Gastrocnemius medialis (tissue), 4 donors: Measurements from ENCODE around the gene NCAPG2. TPM values are rescaled to one million over a fixed set of nuclear protein-coding genes. Genes with fewer than 3 reads are reported as not detected.

Experiments used
- ATAC-seq, 2 donors: fragments of 150-250 bp; one replicate each; pipeline ENCODE4 v1.9.1; 2016
- DNase-seq, 2 donors: peaks; one replicate each; pipeline ENCODE4 v3.0.0-alpha.2; 2019
- H3K27ac ChIP-seq, 4 donors: fragments of 200-600 bp; sonication (generic); 1 replicate in 1 of 4; 2 replicates in 3 of 4; pipeline ENCODE4 v1.5.1; 2016 to 2018; ENCODE audit warnings: mild to moderate bottlenecking in 2 of 4, moderate library complexity in 1 of 4
- H3K27me3 ChIP-seq, 3 donors: fragments of 200-600 bp; sonication (generic) in 2 of 3; 1 replicate in 1 of 3; 2 replicates in 2 of 3; pipeline versions ENCODE4 v1.5.1 to v1.6.0; 2016 to 2019; ENCODE audit warnings: mild to moderate bottlenecking in 1 of 3, moderate library complexity in 1 of 3
- H3K36me3 ChIP-seq, 2 donors: fragments of 200-600 bp; sonication (generic) in 1 of 2; one replicate each; pipeline ENCODE4 v1.5.1; 2017 to 2018
- H3K4me1 ChIP-seq, 2 donors: fragments of 200-600 bp; sonication (generic) in 1 of 2; one replicate each; pipeline ENCODE4 v1.5.1; 2016 to 2017; ENCODE audit warnings: mild to moderate bottlenecking in 2 of 2
- H3K4me3 ChIP-seq, 4 donors: fragments of 200-600 bp; sonication (generic) in 3 of 4; 1 replicate in 1 of 4; 2 replicates in 3 of 4; pipeline ENCODE4 v1.5.1; 2016 to 2019; ENCODE audit warnings: mild to moderate bottlenecking in 2 of 4
- H3K9me3 ChIP-seq, 3 donors: fragments of 200-600 bp; sonication (generic) in 2 of 3; 1 replicate in 1 of 3; 2 replicates in 2 of 3; pipeline ENCODE4 v1.5.1; 2016 to 2019
- CTCF ChIP-seq, 5 experiments: fragments of 450-650 bp in 3 of 5; fragments of 200-600 bp in 2 of 5; sonication (generic) in 2 of 5; IDR thresholded peaks in 4 of 5; conservative IDR thresholded peaks in 1 of 5; 1 replicate in 4 of 5; 2 replicates in 1 of 5; pipeline ENCODE4 v1.5.1; 2016 to 2019; ENCODE audit warnings: antibody characterized with exemption in 5 of 5, mild to moderate bottlenecking in 3 of 5, moderate library complexity in 3 of 5
- POLR2A ChIP-seq, 2 donors: fragments of 450-650 bp; IDR thresholded peaks; one replicate each; pipeline ENCODE4 v1.6.1; 2017; ENCODE audit warnings: antibody characterized with exemption in 2 of 2, mild to moderate bottlenecking in 2 of 2, moderate library complexity in 2 of 2
- in situ Hi-C, 4 donors: fragments of 200-750 bp; cut with MboI; loops; one replicate each; pipeline versions ENCODE4 v1.15.0 to v1.8.0; 2017; ENCODE audit warnings: low sequenced_read_pairs in 4 of 4
- intact Hi-C: fragments of 100-400 bp; cut with DNase I; formaldehyde crosslinking; loops from one replicate; pipeline ENCODE4 v1.15.1; 2023; ENCODE audit warnings: low total_unique reads
- total RNA-seq, 4 donors: library from RNA; depleted of rRNA; stranded (reverse); fragments of >200 nt; gene quantifications; one replicate each; pipeline versions ENCODE4 v1.1.0 to v1.2.3, GENCODE V29; 2016

NCAPG2 gene
- total RNA-seq, 4 donors from 2014 or later: 3.0 to 4.5 (median 3.9) TPM

- intact Hi-C loops: no loop called here
- Histone ChIP-seq H3K27ac (no peak overlapping the region), H3K9me3 (no peaks in the 10 kb centered on the region), H3K36me3 (peaks cover 0 to 44% of the 10 kb centered on the region in 2 donors), H3K4me1 (no peaks in the 10 kb centered on the region), H3K27me3 (no peaks in the 10 kb centered on the region), H3K4me3 (no peak overlapping the region)
- TF ChIP-seq CTCF (IDR thresholded peaks at IDR 0.05 in 4 of 5, conservative IDR thresholded peaks at IDR 0.05 in 1 of 5): no peak
- no peak for TF ChIP-seq POLR2A (IDR thresholded peaks at IDR 0.05)
- ATAC-seq: no peak
- no peak for DNase-seq
- in situ Hi-C loops: no loop called here
These were observed 25.2 kb upstream of the NCAPG2 start for GRCh38 chr7:158729646-158730382.

- Histone ChIP-seq H3K27me3 (no peaks in the 10 kb centered on the region), H3K4me1 (no peaks in the 10 kb centered on the region), H3K36me3 (peaks cover 0 to 36% of the 10 kb centered on the region in 2 donors), H3K27ac (no peak overlapping the region), H3K4me3 (no peak overlapping the region), H3K9me3 (no peaks in the 10 kb centered on the region)
- TF ChIP-seq POLR2A (IDR thresholded peaks at IDR 0.05): no peak
- no peak for TF ChIP-seq CTCF (IDR thresholded peaks at IDR 0.05 in 4 of 5, conservative IDR thresholded peaks at IDR 0.05 in 1 of 5)
- intact Hi-C loops: no loop called here
- in situ Hi-C loops: no loop called here
- ATAC-seq (no peak), DNase-seq (no peak)
These were observed 24.5 kb upstream of the NCAPG2 start for GRCh38 chr7:158728911-158729645.

- Histone ChIP-seq H3K27ac (no peak overlapping the region), H3K9me3 (no peaks in the 10 kb centered on the region), H3K4me1 (no peaks in the 10 kb centered on the region), H3K27me3 (no peaks in the 10 kb centered on the region), H3K4me3 (no peak overlapping the region), H3K36me3 (peaks cover 0 to 22% of the 10 kb centered on the region in 2 donors)
- in situ Hi-C loops: no loop called here
- no peak for TF ChIP-seq CTCF (IDR thresholded peaks at IDR 0.05 in 4 of 5, conservative IDR thresholded peaks at IDR 0.05 in 1 of 5)
- TF ChIP-seq POLR2A (IDR thresholded peaks at IDR 0.05): no peak
- intact Hi-C loops: no loop called here
- ATAC-seq (no peak), DNase-seq (no peak)
These were observed 23.1 kb upstream of the NCAPG2 start for GRCh38 chr7:158727690-158728089.

GRCh38 chr7:158726277-158726807 lies 21.7 kb upstream of the NCAPG2 start:
- TF ChIP-seq CTCF (IDR thresholded peaks at IDR 0.05 in 4 of 5, conservative IDR thresholded peaks at IDR 0.05 in 1 of 5): no peak
- H3K9me3 ChIP-seq: no peaks in the 10 kb centered on the region
- ATAC-seq (peak in 1 of 2 donors; percentile 14), DNase-seq (no peak)
- H3K36me3 ChIP-seq: peaks cover 0 to 10% of the 10 kb centered on the region in 2 donors
- no peak overlapping the region for H3K4me3 ChIP-seq
- in situ Hi-C loops (no loop called here), intact Hi-C loops (no loop called here)
- no peak overlapping the region for H3K27ac ChIP-seq
- H3K4me1 ChIP-seq: no peaks in the 10 kb centered on the region
- H3K27me3 ChIP-seq: no peaks in the 10 kb centered on the region
